DND-41 (cell line): ENCODE data around the gene COG2.

ENCODE experiments used
- EZH2 ChIP-seq: IDR thresholded peaks from 3 replicates; pipeline ENCODE4 v1.6.1; 2012; ENCODE audit warnings: borderline replicate concordance, low read depth, mild to moderate bottlenecking, moderate library complexity, low read length, inconsistent platforms; ENCODE audit not compliant: severe bottlenecking
- TF ChIP-seq, protein P1 (sequence below): IDR thresholded peaks from 2 replicates; pipeline ENCODE4 v1.5.1; 2012; ENCODE audit warnings: borderline replicate concordance, low read length, moderate library complexity, mild to moderate bottlenecking; ENCODE audit not compliant: poor library complexity, severe bottlenecking; ENCODE audit errors: extremely low read depth

DNA sequence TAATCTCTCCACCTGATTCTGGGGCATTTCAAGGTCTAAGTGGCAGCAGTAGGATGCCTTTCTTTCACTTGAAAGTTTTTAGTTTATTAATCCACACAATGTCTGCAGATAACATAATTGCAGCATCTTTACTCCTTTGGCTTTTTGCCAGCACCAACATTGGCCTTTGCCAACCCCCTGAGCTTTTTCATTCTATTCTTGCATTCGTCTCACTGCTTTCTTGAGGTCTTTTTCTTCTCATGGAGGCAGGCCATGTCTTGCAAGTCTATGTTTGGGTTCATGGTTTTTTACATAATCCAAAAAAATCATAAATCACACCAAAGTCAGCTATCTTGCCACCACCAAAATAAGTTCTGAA, 30.4 kb upstream of the COG2 start:
- TF ChIP-seq, protein P1, sequence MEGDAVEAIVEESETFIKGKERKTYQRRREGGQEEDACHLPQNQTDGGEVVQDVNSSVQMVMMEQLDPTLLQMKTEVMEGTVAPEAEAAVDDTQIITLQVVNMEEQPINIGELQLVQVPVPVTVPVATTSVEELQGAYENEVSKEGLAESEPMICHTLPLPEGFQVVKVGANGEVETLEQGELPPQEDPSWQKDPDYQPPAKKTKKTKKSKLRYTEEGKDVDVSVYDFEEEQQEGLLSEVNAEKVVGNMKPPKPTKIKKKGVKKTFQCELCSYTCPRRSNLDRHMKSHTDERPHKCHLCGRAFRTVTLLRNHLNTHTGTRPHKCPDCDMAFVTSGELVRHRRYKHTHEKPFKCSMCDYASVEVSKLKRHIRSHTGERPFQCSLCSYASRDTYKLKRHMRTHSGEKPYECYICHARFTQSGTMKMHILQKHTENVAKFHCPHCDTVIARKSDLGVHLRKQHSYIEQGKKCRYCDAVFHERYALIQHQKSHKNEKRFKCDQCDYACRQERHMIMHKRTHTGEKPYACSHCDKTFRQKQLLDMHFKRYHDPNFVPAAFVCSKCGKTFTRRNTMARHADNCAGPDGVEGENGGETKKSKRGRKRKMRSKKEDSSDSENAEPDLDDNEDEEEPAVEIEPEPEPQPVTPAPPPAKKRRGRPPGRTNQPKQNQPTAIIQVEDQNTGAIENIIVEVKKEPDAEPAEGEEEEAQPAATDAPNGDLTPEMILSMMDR: no peak
- TF ChIP-seq EZH2: no peak
